PC-3 (cell line): ENCODE data around the gene PRKCE.

Experiments
- CTCF ChIP-seq: fragments of 300-600 bp; sonication (generic); conservative IDR thresholded peaks from 2 replicates; pipeline ENCODE4 v1.5.1; 2017; ENCODE audit warnings: antibody characterized with exemption, low read depth, mild to moderate bottlenecking, low read length
- EZH2 ChIP-seq: fragments of 300-600 bp; sonication (generic); IDR thresholded peaks from one replicate; pipeline ENCODE4 v1.6.1; 2017; ENCODE audit warnings: antibody characterized with exemption, mild to moderate bottlenecking, low read length; ENCODE audit not compliant: unreplicated experiment

GRCh38 chr2:45780541-45781463, 129.3 kb downstream of the PRKCE start:
- TF ChIP-seq EZH2: no peak
- TF ChIP-seq CTCF: no peak
